ENCODE data around the gene CSH1.

The CSH1 gene

GRCh38 chr17:63932721-63933120, 36.3 kb upstream of the CSH1 start:
- TF ChIP-seq, protein P1, sequence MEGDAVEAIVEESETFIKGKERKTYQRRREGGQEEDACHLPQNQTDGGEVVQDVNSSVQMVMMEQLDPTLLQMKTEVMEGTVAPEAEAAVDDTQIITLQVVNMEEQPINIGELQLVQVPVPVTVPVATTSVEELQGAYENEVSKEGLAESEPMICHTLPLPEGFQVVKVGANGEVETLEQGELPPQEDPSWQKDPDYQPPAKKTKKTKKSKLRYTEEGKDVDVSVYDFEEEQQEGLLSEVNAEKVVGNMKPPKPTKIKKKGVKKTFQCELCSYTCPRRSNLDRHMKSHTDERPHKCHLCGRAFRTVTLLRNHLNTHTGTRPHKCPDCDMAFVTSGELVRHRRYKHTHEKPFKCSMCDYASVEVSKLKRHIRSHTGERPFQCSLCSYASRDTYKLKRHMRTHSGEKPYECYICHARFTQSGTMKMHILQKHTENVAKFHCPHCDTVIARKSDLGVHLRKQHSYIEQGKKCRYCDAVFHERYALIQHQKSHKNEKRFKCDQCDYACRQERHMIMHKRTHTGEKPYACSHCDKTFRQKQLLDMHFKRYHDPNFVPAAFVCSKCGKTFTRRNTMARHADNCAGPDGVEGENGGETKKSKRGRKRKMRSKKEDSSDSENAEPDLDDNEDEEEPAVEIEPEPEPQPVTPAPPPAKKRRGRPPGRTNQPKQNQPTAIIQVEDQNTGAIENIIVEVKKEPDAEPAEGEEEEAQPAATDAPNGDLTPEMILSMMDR (IDR thresholded peaks at IDR 0.05) = no peak

- TF ChIP-seq, protein P1 (IDR thresholded peaks at IDR 0.05) = no peak
Measured at GRCh38 chr17:63931981-63932561, 35.7 kb upstream of the CSH1 start, which contains the start of gene CD79B. Gene CD79B, minus strand, starts transcription at chr17:63932331. Its CDS starts 70 bp downstream, at chr17:63932261.

GRCh38 chr17:63930951-63931575, 34.7 kb upstream of the CSH1 start:
- TF ChIP-seq, protein P1 (IDR thresholded peaks at IDR 0.05) = no peak

GRCh38 chr17:63929860-63930766, 33.7 kb upstream of the CSH1 start:
- TF ChIP-seq, protein P1 (IDR thresholded peaks at IDR 0.05) = no peak

GRCh38 chr17:63928966-63929695, 32.8 kb upstream of the CSH1 start:
- TF ChIP-seq, protein P1 (IDR thresholded peaks at IDR 0.05) = no peak

GRCh38 chr17:63928172-63928666, 31.8 kb upstream of the CSH1 start:
- TF ChIP-seq, protein P1 (IDR thresholded peaks at IDR 0.05) = no peak

All from LNCAP (cell line).